H9 (cell line): Measurements from ENCODE around the gene KLHL18. TPM values are rescaled to one million over a fixed set of nuclear protein-coding genes. Genes with fewer than 3 reads are reported as not detected.

Experiments used
- DNase-seq: peaks from one replicate; pipeline ENCODE4 v3.0.0-alpha.2; 2017
- H2AFZ ChIP-seq: one replicate; pipeline ENCODE4 v1.6.1; 2013; ENCODE audit warnings: mild to moderate bottlenecking, low read length, control low read depth, moderate library complexity
- H2AK5ac ChIP-seq: 2 replicates; pipeline ENCODE4 v1.6.1; 2013; ENCODE audit warnings: low read length, control low read depth, mixed read lengths; ENCODE audit not compliant: insufficient read length
- H2BK120ac ChIP-seq: one replicate; pipeline ENCODE4 v1.6.1; 2013; ENCODE audit warnings: low read depth, mild to moderate bottlenecking, low read length, control low read depth, inconsistent platforms; ENCODE audit not compliant: poor library complexity, severe bottlenecking
- H2BK12ac ChIP-seq: 2 replicates; pipeline ENCODE4 v1.6.1; 2013; ENCODE audit warnings: low read length, control low read depth, mixed read lengths, low read depth; ENCODE audit not compliant: insufficient read length
- H2BK15ac ChIP-seq: 2 replicates; pipeline ENCODE4 v1.6.1; 2013; ENCODE audit warnings: low read depth, low read length, control low read depth
- H2BK20ac ChIP-seq: one replicate; pipeline ENCODE4 v1.6.1; 2013; ENCODE audit warnings: low read depth, mild to moderate bottlenecking, low read length, control low read depth, inconsistent platforms; ENCODE audit not compliant: poor library complexity, severe bottlenecking
- H2BK5ac ChIP-seq: 2 replicates; pipeline ENCODE4 v1.6.1; 2013; ENCODE audit warnings: low read length, control low read depth, mixed read lengths; ENCODE audit not compliant: insufficient read length
- H3K14ac ChIP-seq: 2 replicates; pipeline ENCODE4 v1.6.1; 2013; ENCODE audit warnings: low read length, control low read depth; ENCODE audit not compliant: insufficient read depth
- H3K18ac ChIP-seq: 2 replicates; pipeline ENCODE4 v1.6.1; 2013; ENCODE audit warnings: low read depth, mild to moderate bottlenecking, mixed read lengths, low read length, control low read depth; ENCODE audit not compliant: insufficient read length
- H3K23ac ChIP-seq: 2 replicates; pipeline ENCODE4 v1.6.1; 2013; ENCODE audit warnings: low read length, control low read depth, mixed read lengths, low read depth; ENCODE audit not compliant: insufficient read length
- H3K23me2 ChIP-seq: 2 replicates; pipeline ENCODE4 v1.6.1; 2013; ENCODE audit warnings: low read depth, mild to moderate bottlenecking, mixed read lengths, low read length, control low read depth; ENCODE audit not compliant: insufficient read length, poor library complexity, severe bottlenecking
- H3K27ac ChIP-seq: 2 replicates; pipeline ENCODE4 v1.5.1; 2013; ENCODE audit warnings: low read length, control low read depth, mixed read lengths, low read depth; ENCODE audit not compliant: insufficient read length
- H3K27me3 ChIP-seq: 2 replicates; pipeline ENCODE4 v1.6.1; 2013; ENCODE audit warnings: low read length, control low read depth, inconsistent platforms; ENCODE audit not compliant: insufficient read depth
- H3K4ac ChIP-seq: 2 replicates; pipeline ENCODE4 v1.6.1; 2013; ENCODE audit warnings: low read depth, mild to moderate bottlenecking, control low read depth, inconsistent platforms, low read length, moderate library complexity
- H3K4me1 ChIP-seq: 2 replicates; pipeline ENCODE4 v1.6.1; 2013; ENCODE audit warnings: low read length, control low read depth, inconsistent platforms; ENCODE audit not compliant: insufficient read depth
- H3K4me2 ChIP-seq: 2 replicates; pipeline ENCODE4 v1.6.1; 2013; ENCODE audit warnings: low read length, control low read depth, mixed read lengths; ENCODE audit not compliant: insufficient read length, insufficient read depth
- H3K56ac ChIP-seq: 2 replicates; pipeline ENCODE4 v1.6.1; 2013; ENCODE audit warnings: low read depth, mild to moderate bottlenecking, mixed read lengths, low read length, control low read depth; ENCODE audit not compliant: insufficient read length
- H3K79me1 ChIP-seq: 2 replicates; pipeline ENCODE4 v1.6.1; 2013; ENCODE audit warnings: low read depth, mild to moderate bottlenecking, moderate library complexity, low read length, control low read depth, inconsistent platforms; ENCODE audit not compliant: insufficient read depth, poor library complexity, severe bottlenecking
- H3K79me2 ChIP-seq: 2 replicates; pipeline ENCODE4 v1.6.1; 2013; ENCODE audit warnings: low read length, control low read depth, inconsistent platforms; ENCODE audit not compliant: insufficient read depth
- H3K9ac ChIP-seq: 2 replicates; pipeline ENCODE4 v1.6.1; 2013; ENCODE audit warnings: low read length, control low read depth, mixed read lengths; ENCODE audit not compliant: insufficient read length; ENCODE audit errors: extremely low read depth
- H3K9me3 ChIP-seq: one replicate; pipeline ENCODE4 v1.6.1; 2013; ENCODE audit warnings: low read depth, low read length, inconsistent platforms; ENCODE audit not compliant: control insufficient read depth
- H3T11ph ChIP-seq: one replicate; pipeline ENCODE4 v1.6.1; 2013; ENCODE audit warnings: mild to moderate bottlenecking, low read length, control low read depth, inconsistent platforms
- H4K20me1 ChIP-seq: one replicate; pipeline ENCODE4 v1.6.1; 2013; ENCODE audit not compliant: control insufficient read depth, insufficient read length, insufficient read depth
- H4K5ac ChIP-seq: 2 replicates; pipeline ENCODE4 v1.6.1; 2013; ENCODE audit warnings: low read depth, mild to moderate bottlenecking, mixed read lengths, low read length, control low read depth; ENCODE audit not compliant: insufficient read length
- H4K8ac ChIP-seq: replicated peaks from 2 replicates; pipeline ENCODE4 v1.6.1; 2013; ENCODE audit warnings: low read length, control low read depth, mixed read lengths, low read depth; ENCODE audit not compliant: insufficient read length
- H4K91ac ChIP-seq: 2 replicates; pipeline ENCODE4 v1.6.1; 2013; ENCODE audit warnings: low read depth, mild to moderate bottlenecking, moderate library complexity, mixed read lengths, low read length, control low read depth; ENCODE audit not compliant: insufficient read length
- H3K27ac Mint-ChIP-seq, 3 experiments: 2 replicates in 2 of 3; 3 replicates in 1 of 3; pipeline ENCODE4 v1.8.0; 2020 to 2021; ENCODE audit warnings: mixed read lengths in 3 of 3, mild to moderate bottlenecking in 1 of 3, moderate library complexity in 1 of 3
- H3K27me3 Mint-ChIP-seq: 2 replicates; pipeline ENCODE4 v1.8.0; 2021; ENCODE audit warnings: low read depth, mild to moderate bottlenecking, moderate library complexity, mixed read lengths
- H3K36me3 Mint-ChIP-seq, 3 experiments: 2 replicates in 2 of 3; 3 replicates in 1 of 3; pipeline ENCODE4 v1.8.0; 2020 to 2021; ENCODE audit warnings: low read depth in 3 of 3, mixed read lengths in 3 of 3; ENCODE audit not compliant: insufficient read depth in 1 of 3
- H3K4me1 Mint-ChIP-seq, 2 experiments: 2 replicates each; pipeline ENCODE4 v1.8.0; 2020; ENCODE audit warnings: mixed read lengths in 2 of 2
- H3K4me3 Mint-ChIP-seq, 2 experiments: 2 replicates in 1 of 2; 3 replicates in 1 of 2; pipeline ENCODE4 v1.8.0; 2020 to 2021; ENCODE audit warnings: mild to moderate bottlenecking in 2 of 2, mixed read lengths in 2 of 2, moderate library complexity in 1 of 2
- H3K9me3 Mint-ChIP-seq, 2 experiments: 2 replicates in 1 of 2; 3 replicates in 1 of 2; pipeline ENCODE4 v1.8.0; 2020; ENCODE audit warnings: mild to moderate bottlenecking in 2 of 2, mixed read lengths in 2 of 2, moderate library complexity in 1 of 2
- WGBS: extraction: QIAGEN DNeasy Blood & Tissue Kit; methylation state at CpG from one replicate; pipeline ENCODE4 v1.1.7; 2013; ENCODE audit warnings: missing lambda C conversion rate, low lambda C conversion rate, mixed read lengths; ENCODE audit not compliant: insufficient read length; ENCODE audit errors: extremely low coverage; 5-methylcytosine and 5-hydroxymethylcytosine counted together
- total RNA-seq: library from RNA; stranded (reverse); gene quantifications from 2 replicates; pipeline ENCODE4 v1.2.1, GENCODE V29; 2021
- TF ChIP-seq, protein P1 (sequence below): fragments of 200-600 bp; sonication (generic); conservative IDR thresholded peaks from 3 replicates; pipeline ENCODE4 v1.8.0; 2021; ENCODE audit warnings: antibody characterized with exemption, mild to moderate bottlenecking

The KLHL18 gene
- total RNA-seq, 1 experiment from 2014 or later, result 55.3 TPM

DNA sequence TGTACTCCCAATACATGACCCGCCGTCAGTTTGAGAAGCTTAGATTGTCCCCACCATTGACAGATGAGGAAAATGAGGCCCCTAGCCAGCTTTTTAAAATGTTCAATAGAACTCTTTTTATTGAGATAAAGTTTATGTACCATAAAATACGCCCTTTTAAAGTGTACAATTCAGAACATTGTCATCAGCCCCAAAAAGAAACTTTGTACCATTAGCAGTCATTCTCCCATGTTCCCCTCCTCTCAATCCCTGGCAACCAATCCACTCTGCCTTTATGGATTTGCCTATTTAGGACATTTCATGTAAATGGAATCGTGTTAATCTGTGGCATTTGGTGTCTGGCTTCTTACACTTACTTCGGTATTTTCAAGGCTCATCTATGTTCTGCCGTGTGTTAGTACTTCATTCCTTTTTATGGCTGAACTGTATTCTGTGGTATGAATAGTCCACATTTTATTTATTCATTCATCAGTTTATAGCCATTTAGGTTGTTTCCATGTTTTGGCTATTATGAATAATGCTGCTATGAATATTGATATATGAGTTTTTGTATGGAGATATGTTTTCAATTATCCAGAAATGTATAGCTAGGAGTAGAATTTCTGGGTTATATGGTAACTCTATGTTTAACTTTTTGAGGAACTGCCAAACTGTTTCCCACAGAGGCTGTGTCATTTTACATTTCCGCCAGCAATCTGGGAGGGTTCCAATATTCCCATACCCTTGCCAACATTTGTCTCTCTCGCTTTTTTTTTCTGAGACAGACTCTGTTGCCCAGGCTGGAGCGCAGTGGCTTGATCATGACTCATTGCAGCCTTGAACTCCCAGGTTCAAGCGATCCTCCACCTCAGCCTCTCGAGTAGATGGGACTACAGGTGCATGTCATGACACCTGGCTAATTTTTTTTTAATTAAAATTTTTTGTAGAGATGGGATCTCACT lies 82.7 kb downstream of the KLHL18 start:
- Mint-ChIP-seq H3K27me3 (no peaks in the 10 kb centered on the region), H3K9me3 (peaks cover 2 to 3% of the 10 kb centered on the region in 2 experiments), H3K4me3 (no peak overlapping the region), H3K27ac (no peak overlapping the region), H3K4me1 (peaks cover 2 to 3% of the 10 kb centered on the region in 2 experiments; a peak in 3 of 4 replicates), H3K36me3 (peaks cover under 1 to 1% (median 1%) of the 10 kb centered on the region in 3 experiments; a peak in 6 of 7 replicates)
- Histone ChIP-seq H3K4ac (no peak overlapping the region), H3K27ac (no peak overlapping the region), H3K23ac (no peak overlapping the region), H2AFZ (no peak overlapping the region), H2BK5ac (no peak overlapping the region), H3K56ac (no peak overlapping the region), H3T11ph (no peak overlapping the region), H3K4me2 (no peak overlapping the region), H2BK15ac (no peak overlapping the region), H3K27me3 (no peaks in the 10 kb centered on the region), H3K18ac (no peak overlapping the region), H2BK120ac (no peak overlapping the region), H2AK5ac (no peak overlapping the region), H3K23me2 (no peaks in the 10 kb centered on the region), H2BK12ac (no peak overlapping the region), H3K14ac (no peak overlapping the region), H2BK20ac (no peak overlapping the region), H3K79me1 (no peaks in the 10 kb centered on the region), H3K9me3 (no peaks in the 10 kb centered on the region), H3K9ac (no peak overlapping the region), H4K8ac (no peak overlapping the region), H3K4me1 (no peaks in the 10 kb centered on the region), H3K79me2 (no peaks in the 10 kb centered on the region), H4K91ac (no peak overlapping the region), H4K5ac (no peak overlapping the region), H4K20me1 (no peaks in the 10 kb centered on the region)
- TF ChIP-seq, protein P1, sequence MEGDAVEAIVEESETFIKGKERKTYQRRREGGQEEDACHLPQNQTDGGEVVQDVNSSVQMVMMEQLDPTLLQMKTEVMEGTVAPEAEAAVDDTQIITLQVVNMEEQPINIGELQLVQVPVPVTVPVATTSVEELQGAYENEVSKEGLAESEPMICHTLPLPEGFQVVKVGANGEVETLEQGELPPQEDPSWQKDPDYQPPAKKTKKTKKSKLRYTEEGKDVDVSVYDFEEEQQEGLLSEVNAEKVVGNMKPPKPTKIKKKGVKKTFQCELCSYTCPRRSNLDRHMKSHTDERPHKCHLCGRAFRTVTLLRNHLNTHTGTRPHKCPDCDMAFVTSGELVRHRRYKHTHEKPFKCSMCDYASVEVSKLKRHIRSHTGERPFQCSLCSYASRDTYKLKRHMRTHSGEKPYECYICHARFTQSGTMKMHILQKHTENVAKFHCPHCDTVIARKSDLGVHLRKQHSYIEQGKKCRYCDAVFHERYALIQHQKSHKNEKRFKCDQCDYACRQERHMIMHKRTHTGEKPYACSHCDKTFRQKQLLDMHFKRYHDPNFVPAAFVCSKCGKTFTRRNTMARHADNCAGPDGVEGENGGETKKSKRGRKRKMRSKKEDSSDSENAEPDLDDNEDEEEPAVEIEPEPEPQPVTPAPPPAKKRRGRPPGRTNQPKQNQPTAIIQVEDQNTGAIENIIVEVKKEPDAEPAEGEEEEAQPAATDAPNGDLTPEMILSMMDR, result no peak
- DNase-seq, result no peak
- no CpG with 5 or more reads among the region's 11 CpGs for WGBS
